HG02840 (cell line): ENCODE results near the gene PQBP1.

Experiments used
- ATAC-seq: cut with Tn5 transposase; IDR thresholded peaks from one replicate; pipeline ENCODE4 v1.9.1; 2021; ENCODE audit warnings: mild to moderate bottlenecking, moderate library complexity, moderate number of reproducible peaks; ENCODE audit not compliant: unreplicated experiment, low FRiP score

Gene PQBP1

GRCh38 chrX:48901069-48901468 is 3.3 kb downstream of the PQBP1 start:
- no peak for ATAC-seq

- ATAC-seq, result no peak
Observed at GRCh38 chrX:48902135-48902534, 4.4 kb downstream of the PQBP1 start.

- ATAC-seq, result no peak
Observed at GRCh38 chrX:48902776-48903175, 5.0 kb downstream of the PQBP1 start.

- no peak for ATAC-seq
Observed at GRCh38 chrX:48903290-48903689, 5.6 kb downstream of the PQBP1 start.

- no peak for ATAC-seq
Observed at GRCh38 chrX:48904180-48904579, 6.5 kb downstream of the PQBP1 start.

- no peak for ATAC-seq
Observed at GRCh38 chrX:48904626-48905025, 6.9 kb downstream of the PQBP1 start.

- no peak for ATAC-seq
Observed at GRCh38 chrX:48905090-48905790, 7.5 kb downstream of the PQBP1 start.

- no peak for ATAC-seq
Observed at GRCh38 chrX:48908600-48908999, 10.9 kb downstream of the PQBP1 start.

- ATAC-seq, result no peak
Observed at GRCh38 chrX:48909703-48910294, 12.1 kb downstream of the PQBP1 start.

GRCh38 chrX:48910926-48911411 is 13.2 kb downstream of the PQBP1 start:
- ATAC-seq, result no peak

GRCh38 chrX:48911412-48912182 is 13.9 kb downstream of the PQBP1 start, which contains the start of gene SLC35A2:
SLC35A2 (minus strand) TSS chrX:48911646; CDS start chrX:48911636, 10 bp downstream.
- peak; percentile 55 for ATAC-seq

- no peak for ATAC-seq
Observed at GRCh38 chrX:48913605-48914366, 16.1 kb downstream of the PQBP1 start.

- no peak for ATAC-seq
Observed at GRCh38 chrX:48914593-48915493, 17.1 kb downstream of the PQBP1 start.

- ATAC-seq, result peak; percentile 34
Observed at GRCh38 chrX:48917139-48918001, 19.6 kb downstream of the PQBP1 start.

- no peak for ATAC-seq
Observed at GRCh38 chrX:48918301-48918642, 20.5 kb downstream of the PQBP1 start.

GRCh38 chrX:48918643-48919340 is 21.1 kb downstream of the PQBP1 start, which contains the start of gene PIM2:
PIM2 (minus strand) TSS chrX:48919024; CDS start chrX:48918834, 190 bp downstream.
- ATAC-seq, result peak; percentile 66

- ATAC-seq, result peak; percentile 8
Observed at GRCh38 chrX:48919360-48919841, 21.7 kb downstream of the PQBP1 start.
